ENCODE data around the gene ARHGAP24. TPM values are rescaled to one million over a fixed set of nuclear protein-coding genes. Genes with fewer than 3 reads are reported as not detected.

The ARHGAP24 gene
- total RNA-seq, 1 experiment from 2014 or later, result 1.3 TPM

DNA sequence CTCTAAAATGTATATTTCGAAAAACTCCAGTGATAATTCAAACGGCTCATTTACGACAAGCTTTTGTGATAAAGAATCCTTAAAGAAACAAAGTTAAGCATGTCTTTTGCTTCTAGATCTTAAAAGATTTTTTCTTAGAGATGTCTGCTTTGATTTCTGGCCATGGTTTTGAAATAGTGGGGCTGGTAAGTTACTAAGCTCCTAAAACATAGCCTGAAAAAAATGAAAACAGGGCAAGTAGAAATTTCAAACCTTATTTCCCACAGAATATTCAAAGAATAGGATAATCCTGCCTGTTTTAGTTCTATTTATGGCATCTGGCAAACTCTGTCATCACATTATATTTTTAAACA lies 318.3 kb downstream of the ARHGAP24 start:
- intact Hi-C loops (cut with micrococcal nuclease), result loop anchor here (10.0 kb wide), 2 partner anchors 432 to 1102 kb away; partner anchors contain the start of gene C4orf36
- ATAC-seq (no peak), DNase-seq (ENCODE audit: low read depth, low spot score) (no peak)
- no peak overlapping the region for H2AFZ ChIP-seq (ENCODE audit: low read depth, low read length, poor library complexity, severe bottlenecking)
- no peak overlapping the region for H3K4me3 ChIP-seq (replicated peaks in 1 of 2; ENCODE audit: low read depth in 1 of 2, low read length in 2 of 2)
- ChIA-PET CTCF (no interaction called here), RAD21 (ENCODE audit: low non-redundant PET in 1 of 2, low total read pairs in 2 of 2, uncharacterized antibody in 2 of 2, unreplicated experiment in 2 of 2) (interaction anchor here in 1 of 2 experiments (0.9 kb wide), 1 partner anchor 176 kb away, joined by 3 read pairs; no protein-coding TSS in a partner anchor), POLR2A (no interaction called here)
- H3K9me3 ChIP-seq (ENCODE audit: control insufficient read depth in 1 of 2, insufficient read depth in 1 of 2, low read depth in 1 of 2, low read length in 2 of 2), result no peaks in the 10 kb centered on the region
- BruUV-seq (replicated peaks), result no TSS peak
- no peak overlapping the region for H3K27ac ChIP-seq (ENCODE audit: low read depth, low read length)
- no peak overlapping the region for H3K9ac ChIP-seq (ENCODE audit: low read length)
- H4K20me1 ChIP-seq (ENCODE audit: insufficient read depth), result no peaks in the 10 kb centered on the region
- H3K4me2 ChIP-seq (ENCODE audit: low read length), result no peak overlapping the region
- no peak for TF ChIP-seq ZNF274 (IDR thresholded peaks at IDR 0.05; ENCODE audit: low read depth, low read length)
- no peak for TF ChIP-seq EGR1 (IDR thresholded peaks at IDR 0.05; ENCODE audit: low read depth)
- TF ChIP-seq, protein P1, sequence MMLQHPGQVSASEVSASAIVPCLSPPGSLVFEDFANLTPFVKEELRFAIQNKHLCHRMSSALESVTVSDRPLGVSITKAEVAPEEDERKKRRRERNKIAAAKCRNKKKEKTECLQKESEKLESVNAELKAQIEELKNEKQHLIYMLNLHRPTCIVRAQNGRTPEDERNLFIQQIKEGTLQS (IDR thresholded peaks at IDR 0.05), result no peak
- TF ChIP-seq EZH2 (IDR thresholded peaks at IDR 0.05), result no peak
- TF ChIP-seq FOSL1 (IDR thresholded peaks at IDR 0.05; ENCODE audit: low read depth), result no peak
- TF ChIP-seq SIN3A (IDR thresholded peaks at IDR 0.05; ENCODE audit: low read depth), result no peak
- TF ChIP-seq JUND (IDR thresholded peaks at IDR 0.05), result no peak
- TF ChIP-seq, protein P2, sequence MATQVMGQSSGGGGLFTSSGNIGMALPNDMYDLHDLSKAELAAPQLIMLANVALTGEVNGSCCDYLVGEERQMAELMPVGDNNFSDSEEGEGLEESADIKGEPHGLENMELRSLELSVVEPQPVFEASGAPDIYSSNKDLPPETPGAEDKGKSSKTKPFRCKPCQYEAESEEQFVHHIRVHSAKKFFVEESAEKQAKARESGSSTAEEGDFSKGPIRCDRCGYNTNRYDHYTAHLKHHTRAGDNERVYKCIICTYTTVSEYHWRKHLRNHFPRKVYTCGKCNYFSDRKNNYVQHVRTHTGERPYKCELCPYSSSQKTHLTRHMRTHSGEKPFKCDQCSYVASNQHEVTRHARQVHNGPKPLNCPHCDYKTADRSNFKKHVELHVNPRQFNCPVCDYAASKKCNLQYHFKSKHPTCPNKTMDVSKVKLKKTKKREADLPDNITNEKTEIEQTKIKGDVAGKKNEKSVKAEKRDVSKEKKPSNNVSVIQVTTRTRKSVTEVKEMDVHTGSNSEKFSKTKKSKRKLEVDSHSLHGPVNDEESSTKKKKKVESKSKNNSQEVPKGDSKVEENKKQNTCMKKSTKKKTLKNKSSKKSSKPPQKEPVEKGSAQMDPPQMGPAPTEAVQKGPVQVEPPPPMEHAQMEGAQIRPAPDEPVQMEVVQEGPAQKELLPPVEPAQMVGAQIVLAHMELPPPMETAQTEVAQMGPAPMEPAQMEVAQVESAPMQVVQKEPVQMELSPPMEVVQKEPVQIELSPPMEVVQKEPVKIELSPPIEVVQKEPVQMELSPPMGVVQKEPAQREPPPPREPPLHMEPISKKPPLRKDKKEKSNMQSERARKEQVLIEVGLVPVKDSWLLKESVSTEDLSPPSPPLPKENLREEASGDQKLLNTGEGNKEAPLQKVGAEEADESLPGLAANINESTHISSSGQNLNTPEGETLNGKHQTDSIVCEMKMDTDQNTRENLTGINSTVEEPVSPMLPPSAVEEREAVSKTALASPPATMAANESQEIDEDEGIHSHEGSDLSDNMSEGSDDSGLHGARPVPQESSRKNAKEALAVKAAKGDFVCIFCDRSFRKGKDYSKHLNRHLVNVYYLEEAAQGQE (IDR thresholded peaks at IDR 0.05; ENCODE audit: low read depth), result no peak
- no peak for TF ChIP-seq ZFX (IDR thresholded peaks at IDR 0.05)
- no peak for TF ChIP-seq POLR2AphosphoS5 (IDR thresholded peaks at IDR 0.05; ENCODE audit: low read depth, low read length)
- no peak for TF ChIP-seq EZH2phosphoT487 (IDR thresholded peaks at IDR 0.05; ENCODE audit: borderline replicate concordance)
- no peak for TF ChIP-seq CEBPB (IDR thresholded peaks at IDR 0.05; ENCODE audit: low read depth)
- peaks cover 0 to 4% of the 10 kb centered on the region in 2 experiments; a peak in 3 of 4 replicates for H3K4me1 ChIP-seq (ENCODE audit: control insufficient read depth in 1 of 2, insufficient read depth in 2 of 2, low read length in 2 of 2)
- H3K36me3 ChIP-seq (ENCODE audit: control insufficient read depth in 1 of 2, insufficient read depth in 2 of 2, low read length in 2 of 2), result no peaks in the 10 kb centered on the region
- no peaks in the 10 kb centered on the region for H3K9me2 ChIP-seq (ENCODE audit: insufficient read depth)
- no peaks in the 10 kb centered on the region for H3K27me3 ChIP-seq (ENCODE audit: insufficient read depth, low read length)
- H3K79me2 ChIP-seq (ENCODE audit: insufficient read depth, low read length), result no peaks in the 10 kb centered on the region
